Thymus (tissue), 11 donors: ENCODE measurements around the gene ITCH. TPM values are rescaled to one million over a fixed set of nuclear protein-coding genes. Genes with fewer than 3 reads are reported as not detected.
"Not testable (repeated sequence)": the region's sequence is repeated elsewhere in the genome, so short reads cannot be mapped to it uniquely, and the experiment has no call there.

Experiments used
- DNase-seq, 9 donors: peaks; one replicate each; pipeline ENCODE4 v3.0.0-alpha.2; 2013; ENCODE audit warnings: low spot score in 9 of 9, low read depth in 6 of 9, missing footprints in 1 of 9
- H3K27ac ChIP-seq, 2 donors: one replicate each; pipeline ENCODE4 v1.5.1; 2013; ENCODE audit warnings: control low read depth in 1 of 2, low read depth in 1 of 2, low read length in 1 of 2, mild to moderate bottlenecking in 1 of 2, moderate library complexity in 1 of 2
- H3K27me3 ChIP-seq, 2 donors: one replicate each; pipeline ENCODE4 v1.5.1; 2013; ENCODE audit warnings: low read length in 1 of 2; ENCODE audit not compliant: control insufficient read depth in 2 of 2, insufficient read depth in 1 of 2
- H3K36me3 ChIP-seq, 2 donors: one replicate each; pipeline ENCODE4 v1.5.1; 2013; ENCODE audit warnings: low read length in 1 of 2, mild to moderate bottlenecking in 1 of 2, moderate library complexity in 1 of 2; ENCODE audit not compliant: control insufficient read depth in 2 of 2, insufficient read depth in 2 of 2
- H3K4me1 ChIP-seq, 2 donors: one replicate each; pipeline ENCODE4 v1.5.1; 2013; ENCODE audit warnings: low read length in 2 of 2; ENCODE audit not compliant: control insufficient read depth in 2 of 2, insufficient read depth in 2 of 2
- H3K4me3 ChIP-seq, 2 donors: one replicate each; pipeline ENCODE4 v1.5.1; 2013; ENCODE audit warnings: low read length in 2 of 2, control low read depth in 1 of 2, mild to moderate bottlenecking in 1 of 2
- H3K9me3 ChIP-seq, 2 donors: one replicate each; pipeline ENCODE4 v1.5.1; 2013; ENCODE audit warnings: low read length in 1 of 2, mild to moderate bottlenecking in 1 of 2; ENCODE audit not compliant: control insufficient read depth in 2 of 2, insufficient read depth in 1 of 2
- WGBS: extraction: QIAGEN DNeasy Blood & Tissue Kit; methylation state at CpG from one replicate; pipeline ENCODE4 v1.1.7; 2013; 5-methylcytosine and 5-hydroxymethylcytosine counted together
- polyA plus RNA-seq: library from polyadenylated mRNA; stranded (reverse); fragments of 200-250 nt; gene quantifications from one replicate; pipeline ENCODE4 v1.2.3, GENCODE V29; 2013
- total RNA-seq: library from RNA; stranded (reverse); fragments of 120-200 nt; gene quantifications from one replicate; pipeline ENCODE4 v1.2.4, GENCODE V29; 2013
- donor health status: healthy.

ITCH gene
- total and polyA plus RNA-seq, 2 donors: 16.0 to 36.3 TPM

DNA sequence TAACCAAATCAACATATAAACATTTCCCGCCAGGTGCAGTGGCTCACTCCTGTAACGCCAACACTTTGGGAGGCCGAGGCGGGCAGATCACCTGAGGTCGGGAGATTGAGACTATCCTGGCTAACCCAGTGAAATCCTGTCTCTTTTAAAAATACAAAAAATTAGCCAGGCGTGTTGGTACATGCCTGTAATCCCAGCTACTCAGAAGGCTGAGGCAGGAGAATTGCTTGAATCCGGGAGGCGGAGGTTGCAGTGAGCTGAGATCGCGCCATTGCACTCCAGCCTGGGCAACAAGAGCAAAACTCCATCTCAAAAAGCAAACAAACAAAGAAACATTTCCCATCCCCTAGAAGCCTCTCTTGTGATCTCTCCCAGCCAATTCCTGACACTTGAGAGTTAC is 22.3 kb upstream of the ITCH start:
- H3K27me3 ChIP-seq, H3K9me3 ChIP-seq: not testable (repeated sequence)
- 95% methylated on average over 10 of the region's 10 CpGs for WGBS

DNA sequence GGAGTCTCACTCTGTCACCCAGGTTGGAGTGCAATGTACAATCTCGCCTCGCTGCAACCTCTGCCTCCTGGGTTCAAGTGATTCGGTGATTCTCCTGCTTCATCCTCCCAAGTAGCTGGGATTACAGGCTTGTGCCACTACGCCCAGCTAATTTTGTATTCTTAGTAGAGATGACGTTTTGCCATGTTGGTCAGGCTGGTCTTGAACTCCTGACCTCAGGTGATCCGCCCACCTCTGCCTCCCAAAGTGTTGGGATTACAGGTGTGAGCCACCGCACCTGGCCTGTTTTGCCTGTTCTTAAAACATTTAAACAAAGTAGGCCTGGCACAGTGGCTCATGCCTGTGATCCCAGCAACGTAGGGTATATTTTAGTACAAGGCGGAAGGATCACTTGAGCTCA is 21.9 kb upstream of the ITCH start:
- WGBS: 97% methylated on average over 9 of the region's 9 CpGs
- not testable (repeated sequence) for H3K9me3 ChIP-seq, H3K4me1 ChIP-seq

More for the DNA sequence above, 22.3 kb upstream of the ITCH start:
- not testable (repeated sequence) for H3K4me1 ChIP-seq, H3K27ac ChIP-seq, DNase-seq, H3K36me3 ChIP-seq, H3K4me3 ChIP-seq

DNA sequence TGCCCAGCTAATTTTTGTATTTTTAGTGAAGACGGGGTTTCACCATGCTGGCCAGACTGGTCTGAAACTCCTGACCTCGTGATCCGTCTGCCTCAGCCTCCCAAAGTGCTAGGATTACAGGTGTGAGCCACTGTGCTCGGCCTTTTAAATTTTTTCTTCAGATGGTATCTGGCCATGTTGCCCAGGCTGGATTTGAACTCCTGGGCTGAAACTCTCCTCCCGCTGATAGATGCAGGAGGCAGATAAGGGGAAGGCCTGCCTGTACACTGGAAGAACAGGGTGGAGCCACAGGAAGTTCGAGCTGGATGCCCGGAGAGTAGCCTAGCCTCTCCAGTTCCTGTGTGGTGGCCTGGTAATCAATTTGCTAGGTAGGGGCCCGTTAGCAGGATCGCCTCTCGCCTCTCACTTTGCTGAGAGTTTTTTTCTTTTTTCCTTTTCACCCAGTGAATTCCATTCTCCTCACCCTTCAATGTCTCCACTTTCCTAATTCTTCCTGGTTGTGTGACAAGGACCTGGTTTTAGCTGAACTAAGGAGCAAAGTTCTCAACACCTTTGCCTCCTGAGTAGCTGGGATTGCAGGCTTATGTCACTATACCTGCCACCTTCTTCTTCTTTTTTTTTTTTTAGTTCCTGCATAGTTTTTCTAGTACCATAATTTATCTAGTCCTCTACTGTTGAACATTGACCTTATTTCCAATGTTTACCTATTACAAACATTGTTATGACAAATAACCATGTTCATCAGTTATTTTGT is 19.4 kb upstream of the ITCH start:
- WGBS: 96% methylated on average over 10 of the region's 10 CpGs
- Histone ChIP-seq H3K9me3 (no peaks in the 10 kb centered on the region), H3K36me3 (no peaks in the 10 kb centered on the region), H3K27ac (no peak overlapping the region), H3K4me3 (no peak overlapping the region), H3K4me1 (no peaks in the 10 kb centered on the region), H3K27me3 (no peaks in the 10 kb centered on the region)
- no peak for DNase-seq

More for the DNA sequence above, 21.9 kb upstream of the ITCH start:
- H3K27me3 ChIP-seq, DNase-seq, H3K36me3 ChIP-seq, H3K27ac ChIP-seq, H3K4me3 ChIP-seq: not testable (repeated sequence)

DNA sequence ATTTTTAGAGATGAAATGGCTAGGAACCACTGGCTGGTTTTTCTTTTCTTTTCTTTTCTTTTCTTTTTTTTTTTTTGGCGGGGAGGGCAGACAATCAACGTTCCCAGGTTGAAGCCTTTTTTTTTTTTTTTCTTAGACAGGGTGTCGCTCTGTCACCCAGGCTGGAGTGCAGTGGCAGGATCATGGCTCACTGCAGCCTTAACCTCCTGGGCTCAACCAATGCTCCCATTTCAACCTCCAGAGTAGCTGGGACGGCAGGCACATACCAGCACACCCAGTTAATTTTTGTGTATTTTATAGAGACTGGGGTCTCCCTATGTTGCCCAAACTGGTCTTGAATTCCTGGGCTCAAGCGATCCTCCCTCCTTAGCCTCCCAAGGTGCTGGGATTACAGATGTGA is 18.8 kb upstream of the ITCH start:
- Histone ChIP-seq H3K36me3 (no peaks in the 10 kb centered on the region), H3K27ac (no peak overlapping the region), H3K9me3 (no peaks in the 10 kb centered on the region), H3K27me3 (no peaks in the 10 kb centered on the region), H3K4me1 (no peaks in the 10 kb centered on the region), H3K4me3 (no peak overlapping the region)
- 90% methylated on average over 5 of the region's 5 CpGs for WGBS
- no peak for DNase-seq

DNA sequence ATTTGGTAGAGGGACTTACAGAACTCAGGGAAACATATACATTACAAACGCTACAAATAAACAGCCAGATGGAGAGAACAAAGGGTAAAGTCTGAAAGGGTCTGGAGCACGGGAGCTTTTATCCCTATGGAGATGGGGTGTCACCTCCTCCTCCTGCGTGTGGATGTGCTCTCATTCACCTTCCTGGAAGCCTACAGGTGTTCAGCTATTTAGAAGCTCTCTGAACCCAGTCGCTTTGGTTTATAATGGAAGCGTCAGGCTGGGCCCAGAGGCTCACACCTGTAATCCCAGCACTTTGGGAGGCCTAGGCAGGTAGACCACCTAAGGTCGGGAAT is 17.7 kb upstream of the ITCH start:
- H3K4me3 ChIP-seq: no peak overlapping the region
- H3K4me1 ChIP-seq: no peaks in the 10 kb centered on the region
- WGBS: 98% methylated on average over 6 of the region's 6 CpGs
- H3K27ac ChIP-seq: no peak overlapping the region
- H3K36me3 ChIP-seq: no peaks in the 10 kb centered on the region
- no peak for DNase-seq
- H3K27me3 ChIP-seq: no peaks in the 10 kb centered on the region
- no peaks in the 10 kb centered on the region for H3K9me3 ChIP-seq

DNA sequence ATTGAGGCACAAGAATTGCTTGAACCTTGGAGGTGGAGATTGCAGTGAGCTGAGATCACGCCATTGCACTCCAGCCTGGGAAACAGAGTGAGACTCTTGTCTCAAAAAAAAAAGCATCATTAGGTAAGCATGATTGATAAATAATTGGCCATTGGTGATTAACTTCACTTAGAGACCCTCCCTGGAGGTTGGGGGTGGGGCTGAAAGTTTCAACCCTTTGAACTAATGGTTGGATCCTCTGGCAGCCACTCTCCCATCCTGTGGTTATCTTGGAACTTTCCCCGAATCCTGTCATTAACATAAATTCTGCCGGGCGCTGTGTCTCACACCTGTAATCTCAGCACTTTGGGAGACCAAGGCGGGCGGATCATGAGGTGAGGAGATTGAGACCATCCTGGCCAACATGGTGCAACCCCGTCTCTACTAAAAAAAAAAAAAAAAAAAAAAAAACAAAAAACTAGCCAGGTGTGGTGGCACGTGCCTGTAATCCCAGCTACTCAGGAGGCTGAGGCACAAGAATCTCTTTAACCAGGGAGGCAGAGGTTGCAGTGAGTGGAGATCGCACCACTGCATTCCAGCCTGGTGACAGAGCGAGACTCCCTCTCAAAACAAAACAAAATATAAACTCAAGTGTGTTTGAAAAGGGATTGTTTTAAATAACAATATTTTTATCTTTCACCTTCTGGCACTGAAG is 17.1 kb upstream of the ITCH start:
- H3K4me1 ChIP-seq, H3K9me3 ChIP-seq, DNase-seq, H3K4me3 ChIP-seq, H3K27me3 ChIP-seq, H3K27ac ChIP-seq, H3K36me3 ChIP-seq: not testable (repeated sequence)
- WGBS: 97% methylated on average over 10 of the region's 10 CpGs

DNA sequence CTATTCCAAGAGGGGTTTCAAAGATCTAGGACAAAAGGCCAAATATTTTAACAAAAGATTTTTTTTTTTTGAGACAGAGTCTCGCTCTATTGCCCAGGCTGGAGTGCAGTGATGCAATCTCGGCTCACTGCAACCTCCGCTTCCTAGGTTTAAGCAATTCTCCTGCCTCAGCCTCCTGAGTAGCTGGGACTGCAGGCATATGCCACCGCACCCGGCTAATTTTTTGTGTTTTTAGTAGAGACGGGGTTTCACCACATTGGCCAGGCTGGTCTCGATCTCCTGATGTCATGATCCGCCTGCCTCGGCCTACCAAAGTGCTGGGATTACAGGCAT is 16.6 kb upstream of the ITCH start:
- H3K4me3 ChIP-seq, H3K27ac ChIP-seq, DNase-seq, H3K4me1 ChIP-seq, H3K9me3 ChIP-seq, H3K27me3 ChIP-seq, H3K36me3 ChIP-seq: not testable (repeated sequence)
- WGBS: 96% methylated on average over 9 of the region's 9 CpGs

DNA sequence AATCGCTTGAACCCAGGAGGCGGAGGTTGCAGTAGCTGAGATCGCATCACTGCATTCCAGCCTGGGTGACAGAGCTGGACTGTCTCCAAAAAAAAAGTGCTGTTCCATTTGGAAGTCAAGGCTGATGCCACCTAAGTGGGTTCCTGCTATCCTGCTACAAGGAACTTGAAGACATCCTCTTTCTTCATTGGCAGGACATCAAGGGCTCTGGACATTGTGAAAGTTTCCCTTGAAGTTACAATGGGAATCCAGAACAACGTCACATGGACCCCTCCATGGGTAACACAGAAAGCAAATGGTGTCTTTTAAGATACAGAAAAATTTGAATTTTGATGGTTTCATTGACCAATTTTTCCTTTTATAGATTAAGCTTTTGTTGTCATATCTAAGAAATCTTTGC is 15.5 kb upstream of the ITCH start:
- WGBS: 97% methylated on average over 4 of the region's 4 CpGs
- Histone ChIP-seq H3K27ac (no peak overlapping the region), H3K4me3 (no peak overlapping the region), H3K4me1 (no peaks in the 10 kb centered on the region), H3K9me3 (no peaks in the 10 kb centered on the region), H3K36me3 (no peaks in the 10 kb centered on the region), H3K27me3 (no peaks in the 10 kb centered on the region)
- no peak for DNase-seq

DNA sequence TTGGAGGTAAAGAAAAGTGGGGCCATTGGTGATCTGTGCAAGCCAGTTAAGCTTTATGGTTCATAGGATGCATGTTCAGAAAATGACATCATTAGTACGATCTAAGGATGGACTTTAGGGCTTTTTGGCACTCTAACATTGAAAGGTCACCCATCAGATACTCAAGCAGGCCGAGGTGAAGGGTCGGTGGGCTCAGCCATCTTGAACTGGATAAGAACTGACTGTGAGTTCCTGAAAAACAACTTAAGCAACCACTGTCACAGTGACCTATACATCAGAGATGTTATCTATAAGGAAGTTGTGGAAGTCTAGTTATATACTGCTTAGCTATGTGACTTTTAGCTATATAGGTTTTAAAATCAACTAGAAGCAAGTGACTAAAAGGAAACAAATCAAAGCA is 13.0 kb upstream of the ITCH start:
- Histone ChIP-seq H3K9me3 (no peaks in the 10 kb centered on the region), H3K27ac (no peak overlapping the region), H3K4me1 (no peaks in the 10 kb centered on the region), H3K27me3 (no peaks in the 10 kb centered on the region), H3K4me3 (no peak overlapping the region), H3K36me3 (no peaks in the 10 kb centered on the region)
- 67% methylated on average over 3 of the region's 3 CpGs for WGBS
- DNase-seq: no peak
